NCI-H748 treated with DMSO at 0.1 percent for 48 hours (cell line): Measurements from ENCODE around the gene BPIFB2.
"Not testable (repeated sequence)": the region's sequence is repeated elsewhere in the genome, so short reads cannot be mapped to it uniquely, and the experiment has no call there.

Experiments
- DNase-seq: peaks from one replicate; lab custom pipeline; 2025; lab: John Stamatoyannopoulos, UW

Gene BPIFB2

GRCh38 chr20:33042430-33042829 lies 34.9 kb downstream of the BPIFB2 start:
- no peak for DNase-seq

- DNase-seq: no peak
Measured at GRCh38 chr20:33042983-33043730, 35.7 kb downstream of the BPIFB2 start.

DNA sequence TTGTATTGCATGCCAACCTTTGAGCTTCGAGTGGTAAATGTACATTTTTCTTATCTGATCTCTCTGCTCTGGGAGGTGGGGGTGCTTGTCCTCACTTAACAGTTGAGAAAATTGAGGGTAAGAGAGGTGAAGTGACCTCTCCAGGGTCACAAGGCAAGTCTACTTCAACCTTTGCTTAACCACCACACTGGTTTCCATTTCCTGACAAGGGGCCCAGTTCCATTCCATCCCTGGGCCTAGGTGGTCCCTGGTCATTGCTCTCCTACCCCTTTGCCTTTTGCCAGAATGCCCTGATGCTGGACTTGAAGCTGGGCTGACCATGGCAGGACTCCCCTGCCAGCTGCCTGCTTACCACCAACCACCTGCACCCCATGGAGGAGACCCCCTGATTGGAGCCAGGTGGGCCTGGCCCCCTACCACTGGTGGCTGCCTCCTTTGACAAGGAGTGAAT lies 36.3 kb downstream of the BPIFB2 start:
- DNase-seq: no peak

DNA sequence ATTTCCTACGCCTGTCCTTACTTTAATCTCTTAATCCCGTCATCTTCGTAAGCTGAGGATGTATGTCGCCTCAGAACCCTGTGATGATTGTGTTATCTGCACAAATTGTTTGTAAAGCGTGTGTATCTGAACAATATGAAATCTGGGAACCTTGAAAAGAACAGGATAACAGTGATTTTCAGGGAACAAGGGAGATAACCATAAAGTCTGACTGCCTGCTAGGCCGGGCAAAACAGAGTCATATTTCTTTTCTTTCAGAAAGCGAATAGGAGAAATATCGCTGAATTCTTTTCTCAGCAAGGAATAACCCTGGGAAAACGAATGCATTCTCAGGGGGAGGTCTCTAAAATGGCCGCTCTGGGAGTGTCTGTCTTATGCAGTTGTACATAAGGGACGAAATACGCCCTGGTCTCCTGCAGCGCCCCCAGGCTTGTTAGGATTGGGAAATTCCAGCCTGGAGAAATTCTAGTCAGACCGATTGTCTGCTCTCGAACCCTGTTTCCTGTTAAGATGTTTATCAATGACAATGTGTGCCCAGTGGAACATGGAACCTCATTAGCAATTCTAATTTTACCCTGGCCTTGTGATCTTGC lies 37.7 kb downstream of the BPIFB2 start:
- DNase-seq: not testable (repeated sequence)

- DNase-seq: no peak
Measured at GRCh38 chr20:33046412-33046811, 38.9 kb downstream of the BPIFB2 start.

- no peak for DNase-seq
Measured at GRCh38 chr20:33051333-33051732, 43.8 kb downstream of the BPIFB2 start.

DNA sequence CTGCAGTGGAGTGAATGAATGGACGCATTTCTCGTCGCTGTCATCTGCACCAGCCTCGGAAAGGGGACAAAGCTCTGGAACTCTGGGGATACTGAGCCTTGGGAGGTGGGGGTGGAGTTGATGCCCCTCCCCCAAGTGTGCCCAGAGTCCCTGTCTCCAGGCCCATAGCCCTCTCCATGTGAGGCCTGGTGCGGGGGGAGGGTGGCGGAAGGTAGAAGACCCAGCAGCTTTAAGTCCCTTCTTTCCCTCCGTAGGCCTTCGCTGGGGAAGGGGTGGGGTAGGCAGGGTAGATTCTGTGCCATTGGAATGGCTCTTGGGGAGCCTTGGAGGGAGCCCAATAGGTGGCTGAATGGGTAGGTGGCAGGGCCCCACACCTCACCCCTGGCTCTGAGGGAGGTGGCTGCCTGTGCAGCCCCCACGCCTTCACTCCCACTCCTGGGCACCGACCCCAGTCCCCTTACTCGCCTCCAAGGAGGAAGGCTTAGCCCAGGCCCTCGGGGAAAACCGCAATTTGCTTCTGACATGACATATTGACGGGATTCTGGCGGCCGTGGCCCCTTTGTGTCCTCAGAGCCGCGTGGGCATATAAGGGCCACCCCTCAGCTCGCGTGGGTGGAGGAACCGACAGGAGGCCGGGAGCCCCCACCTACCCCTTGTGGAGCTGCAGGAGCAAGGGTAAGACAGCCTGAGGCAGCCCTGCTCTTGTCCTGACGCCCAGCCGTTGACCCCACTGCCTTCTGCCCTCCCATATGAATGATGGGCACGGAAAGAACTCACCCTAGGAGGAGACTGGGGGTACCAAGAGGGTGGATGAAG lies 46.0 kb downstream of the BPIFB2 start, which contains the start of gene BPIFB3:
Gene BPIFB3 (plus strand): TSS at position 613 of the 816 bp plus-strand sequence. CDS start 1,533 bp downstream, outside the sequence.
- DNase-seq: no peak

GRCh38 chr20:33054381-33054780 lies 46.9 kb downstream of the BPIFB2 start:
- no peak for DNase-seq

GRCh38 chr20:33054791-33055190 lies 47.3 kb downstream of the BPIFB2 start:
- no peak for DNase-seq

DNA sequence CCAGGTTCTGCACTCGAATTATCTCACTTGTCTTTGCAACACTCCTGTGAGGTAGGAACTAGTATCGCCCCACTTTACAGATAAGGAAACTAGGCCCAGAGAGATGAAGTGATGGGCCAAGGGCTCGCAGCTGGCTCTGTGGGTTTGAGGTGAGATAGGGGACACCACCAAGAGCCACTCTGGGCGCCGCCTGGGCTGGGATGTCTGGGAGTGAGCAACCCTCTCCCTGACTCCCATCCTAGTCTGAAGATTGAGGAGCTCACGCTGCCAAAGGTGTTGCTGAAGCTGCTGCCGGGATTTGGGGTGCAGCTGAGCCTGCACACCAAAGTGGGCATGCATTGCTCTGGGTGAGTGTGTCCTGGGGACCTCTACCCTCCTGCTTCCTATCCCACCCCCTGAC lies 51.6 kb downstream of the BPIFB2 start:
- no peak for DNase-seq

- no peak for DNase-seq
Measured at GRCh38 chr20:33059741-33060390, 52.4 kb downstream of the BPIFB2 start.

GRCh38 chr20:33061658-33062028 lies 54.1 kb downstream of the BPIFB2 start:
- DNase-seq: no peak

- no peak for DNase-seq
Measured at GRCh38 chr20:33062105-33062824, 54.8 kb downstream of the BPIFB2 start.

DNA sequence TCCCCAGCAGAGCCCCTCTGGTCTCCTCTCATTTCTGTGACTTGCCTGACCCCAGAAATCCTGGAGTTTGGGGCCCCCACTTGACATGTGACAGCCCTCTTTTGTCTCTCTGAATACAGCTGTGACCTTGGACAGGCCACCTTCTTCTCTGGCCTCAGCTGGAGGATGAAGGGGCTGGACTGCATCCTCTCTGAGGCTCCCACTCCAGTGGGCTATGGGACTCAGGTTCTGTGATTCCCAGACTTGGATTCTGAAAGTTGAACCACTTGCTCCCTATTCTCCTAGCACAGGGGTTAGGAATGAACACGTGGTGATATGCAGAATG lies 55.3 kb downstream of the BPIFB2 start:
- no peak for DNase-seq

- DNase-seq: no peak
Measured at GRCh38 chr20:33063271-33063670, 55.8 kb downstream of the BPIFB2 start.

DNA sequence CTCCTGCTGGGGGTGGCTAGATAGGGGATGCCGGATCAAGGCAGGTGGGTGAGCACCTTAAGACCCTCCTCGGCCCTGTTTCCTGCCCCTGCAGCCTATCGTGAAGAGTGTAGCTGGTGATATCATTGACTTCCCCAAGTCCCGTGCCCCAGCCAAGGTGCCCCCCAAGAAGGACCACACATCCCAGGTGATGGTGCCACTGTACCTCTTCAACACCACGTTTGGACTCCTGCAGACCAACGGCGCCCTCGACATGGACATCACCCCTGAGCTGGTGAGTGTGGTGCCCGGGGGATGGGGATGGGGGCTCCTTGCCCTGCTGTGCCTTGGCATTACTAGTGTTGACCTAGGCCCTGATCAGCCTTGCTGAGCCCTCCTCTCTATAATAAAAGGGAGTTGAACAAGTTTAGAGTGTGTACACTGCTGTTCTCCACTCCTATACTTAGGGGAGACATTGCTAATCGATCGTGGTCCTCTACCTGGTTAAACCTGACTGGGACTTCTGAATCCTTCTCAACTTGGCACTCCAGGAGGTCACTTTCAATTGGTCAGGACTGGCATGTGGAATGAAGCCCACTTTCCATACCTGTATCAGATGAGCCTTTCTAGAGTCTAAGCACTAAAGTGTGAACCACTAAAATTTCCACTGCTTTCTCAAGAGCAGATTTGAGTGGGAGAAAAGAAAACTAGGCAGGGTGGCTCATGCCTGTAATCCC lies 57.2 kb downstream of the BPIFB2 start:
- no peak for DNase-seq

- DNase-seq: no peak
Measured at GRCh38 chr20:33065785-33066184, 58.3 kb downstream of the BPIFB2 start.

DNA sequence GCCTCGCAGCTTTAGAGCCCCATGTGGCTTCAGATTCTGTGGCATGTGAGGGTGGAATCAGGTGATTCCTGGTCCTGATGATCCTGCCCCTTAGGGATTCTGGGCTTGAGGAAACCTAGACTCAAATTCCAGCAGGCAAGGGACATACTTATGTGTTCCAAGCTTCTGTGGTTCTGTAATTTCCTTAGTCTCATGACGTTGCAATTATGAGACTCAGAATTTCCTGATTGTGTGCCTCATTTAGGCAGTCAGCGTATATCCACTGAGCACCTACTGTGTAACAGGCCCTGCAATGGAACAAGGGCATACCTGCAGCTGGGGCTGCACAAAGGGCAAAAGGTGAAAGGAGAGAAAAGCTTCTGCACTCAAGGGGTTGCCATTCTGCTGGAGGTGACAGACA lies 60.3 kb downstream of the BPIFB2 start:
- no peak for DNase-seq

DNA sequence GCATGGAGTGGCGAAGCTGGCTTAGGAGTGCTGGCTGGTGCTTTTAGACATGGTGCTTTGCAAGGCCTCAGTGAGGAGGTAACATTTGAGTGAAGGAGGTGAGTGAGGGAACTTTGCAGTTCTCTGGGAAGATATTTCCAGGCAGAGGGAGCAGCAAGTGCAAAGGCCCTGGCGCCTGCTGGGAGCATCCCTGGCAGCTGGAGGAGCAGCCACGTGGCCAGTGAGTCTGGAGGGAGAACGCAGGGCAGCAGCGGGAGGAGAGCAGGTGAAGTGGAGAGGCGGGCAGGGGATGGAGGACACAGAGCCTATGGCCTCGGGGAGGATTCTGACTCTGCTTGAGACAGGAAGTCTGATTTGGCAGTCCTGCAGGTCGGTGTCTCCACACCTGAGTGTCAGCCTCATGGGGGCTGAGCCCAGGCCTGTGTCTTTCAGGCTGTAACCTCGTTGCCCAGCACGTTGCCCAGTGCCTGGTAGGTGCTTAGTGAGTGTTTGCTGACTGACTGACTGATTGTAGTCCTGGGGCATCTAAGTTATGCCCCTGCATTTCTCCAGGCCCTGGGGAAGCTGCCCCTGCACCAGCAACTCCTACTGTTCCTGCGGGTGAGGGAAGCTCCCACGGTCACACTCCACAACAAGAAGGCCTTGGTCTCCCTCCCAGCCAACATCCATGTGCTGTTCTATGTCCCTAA lies 60.9 kb downstream of the BPIFB2 start:
- DNase-seq: no peak

DNA sequence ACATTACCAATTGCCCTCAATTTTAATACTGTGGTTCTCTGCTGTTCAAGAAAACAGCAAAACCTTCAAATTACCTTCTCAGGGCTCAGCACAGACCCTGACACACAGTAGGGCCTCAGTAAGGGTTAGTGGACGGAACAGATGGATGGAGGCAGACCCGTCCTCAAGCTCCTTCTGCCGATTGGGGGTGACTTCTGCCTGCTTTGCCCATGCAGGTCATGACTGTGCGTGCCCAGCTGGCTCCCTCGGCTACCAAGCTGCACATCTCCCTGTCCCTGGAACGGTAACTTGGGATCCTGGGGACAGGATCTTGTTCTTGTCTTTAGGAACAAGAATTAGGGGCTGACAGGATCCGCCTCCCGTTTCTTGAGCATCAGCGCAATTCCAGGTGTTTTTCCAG lies 62.2 kb downstream of the BPIFB2 start:
- DNase-seq: no peak
